ENCODE data around the gene OR2AK2.
"Not testable (repeated sequence)": the region's sequence is repeated elsewhere in the genome, so short reads cannot be mapped to it uniquely, and the experiment has no call there.

OR2AK2 gene

DNA sequence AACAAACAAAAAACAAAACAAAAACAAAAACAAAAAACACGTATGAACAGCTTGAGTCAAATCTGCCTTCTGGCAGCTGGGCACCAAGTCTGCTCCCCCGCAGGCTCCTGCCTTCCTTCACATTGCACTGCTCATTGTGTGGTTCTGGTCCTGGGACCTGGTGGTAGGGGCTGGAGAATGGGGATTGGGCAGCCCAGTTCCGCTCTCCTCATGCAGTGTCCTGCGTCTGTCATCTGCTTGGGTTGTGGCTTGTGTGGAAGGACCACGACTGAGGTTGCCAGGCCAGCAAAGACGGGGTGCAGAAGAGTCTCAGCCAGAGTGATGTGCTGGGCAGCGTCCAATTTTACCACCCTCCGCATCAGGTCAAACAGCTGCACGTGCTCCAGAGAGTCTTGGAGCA is 29.3 kb upstream of the OR2AK2 start:
- H3K9me3 ChIP-seq, result no peaks in the 10 kb centered on the region
- H3K4me3 ChIP-seq (ENCODE audit: low read depth in 1 of 2, low read length in 1 of 2), result no peak overlapping the region
- H3K27ac ChIP-seq, result no peak overlapping the region
- H3K4me1 ChIP-seq (ENCODE audit: control insufficient read depth in 1 of 2, insufficient read depth in 1 of 2, low read depth in 1 of 2, low read length in 1 of 2), result peaks cover 0 to 2% of the 10 kb centered on the region in 2 experiments
- TF ChIP-seq, protein P1, sequence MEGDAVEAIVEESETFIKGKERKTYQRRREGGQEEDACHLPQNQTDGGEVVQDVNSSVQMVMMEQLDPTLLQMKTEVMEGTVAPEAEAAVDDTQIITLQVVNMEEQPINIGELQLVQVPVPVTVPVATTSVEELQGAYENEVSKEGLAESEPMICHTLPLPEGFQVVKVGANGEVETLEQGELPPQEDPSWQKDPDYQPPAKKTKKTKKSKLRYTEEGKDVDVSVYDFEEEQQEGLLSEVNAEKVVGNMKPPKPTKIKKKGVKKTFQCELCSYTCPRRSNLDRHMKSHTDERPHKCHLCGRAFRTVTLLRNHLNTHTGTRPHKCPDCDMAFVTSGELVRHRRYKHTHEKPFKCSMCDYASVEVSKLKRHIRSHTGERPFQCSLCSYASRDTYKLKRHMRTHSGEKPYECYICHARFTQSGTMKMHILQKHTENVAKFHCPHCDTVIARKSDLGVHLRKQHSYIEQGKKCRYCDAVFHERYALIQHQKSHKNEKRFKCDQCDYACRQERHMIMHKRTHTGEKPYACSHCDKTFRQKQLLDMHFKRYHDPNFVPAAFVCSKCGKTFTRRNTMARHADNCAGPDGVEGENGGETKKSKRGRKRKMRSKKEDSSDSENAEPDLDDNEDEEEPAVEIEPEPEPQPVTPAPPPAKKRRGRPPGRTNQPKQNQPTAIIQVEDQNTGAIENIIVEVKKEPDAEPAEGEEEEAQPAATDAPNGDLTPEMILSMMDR (IDR thresholded peaks at IDR 0.05), result no peak
- H3K36me3 ChIP-seq, result no peaks in the 10 kb centered on the region
- no peaks in the 10 kb centered on the region for H3K27me3 ChIP-seq

GRCh38 chr1:247936415-247936814 is 28.6 kb upstream of the OR2AK2 start:
- Histone ChIP-seq H3K4me1 (ENCODE audit: control insufficient read depth in 1 of 2, insufficient read depth in 1 of 2, low read depth in 1 of 2, low read length in 1 of 2) (peaks cover 0 to 2% of the 10 kb centered on the region in 2 experiments), H3K9me3 (no peaks in the 10 kb centered on the region), H3K36me3 (no peaks in the 10 kb centered on the region), H3K4me3 (ENCODE audit: low read depth in 1 of 2, low read length in 1 of 2) (no peak overlapping the region), H3K27me3 (no peaks in the 10 kb centered on the region), H3K27ac (no peak overlapping the region)
- TF ChIP-seq, protein P1 (IDR thresholded peaks at IDR 0.05), result no peak

DNA sequence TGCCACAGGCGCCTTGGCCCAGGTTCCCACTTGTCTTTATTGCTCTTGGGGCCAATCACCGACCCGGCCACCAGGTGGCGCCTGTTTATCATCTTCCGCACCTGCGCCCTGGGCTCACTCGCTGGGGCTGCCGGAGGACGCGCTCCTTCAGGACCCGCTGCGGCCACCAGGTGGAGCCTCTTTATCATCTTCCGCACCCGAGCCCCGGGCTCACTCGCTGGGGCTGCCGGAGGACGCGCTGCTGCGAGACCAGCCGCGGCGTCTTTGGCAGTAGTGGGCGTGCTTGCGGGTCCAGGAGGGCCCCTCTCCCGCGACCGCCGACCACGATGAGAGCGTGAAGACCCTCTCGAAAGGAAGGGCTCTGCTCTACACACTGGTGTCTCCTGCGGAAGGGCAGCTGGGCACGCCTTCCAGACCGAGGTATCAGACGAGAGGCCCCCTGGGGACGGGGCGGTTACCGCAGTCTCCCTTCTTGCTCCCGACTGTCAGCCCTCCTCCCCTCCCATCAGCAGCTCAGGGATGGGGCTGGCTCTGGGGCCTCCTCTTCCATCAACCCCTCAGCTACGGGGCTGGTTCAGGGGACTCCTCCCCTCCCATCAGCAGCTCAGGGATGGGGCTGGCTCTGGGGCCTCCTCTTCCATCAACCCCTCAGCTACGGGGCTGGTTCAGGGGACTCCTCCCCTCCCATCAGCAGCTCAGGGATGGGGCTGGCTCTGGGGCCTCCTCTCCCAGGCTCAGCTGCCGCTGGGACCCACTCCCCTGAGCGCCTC is 27.9 kb upstream of the OR2AK2 start:
- not testable (repeated sequence) for H3K36me3 ChIP-seq, H3K27ac ChIP-seq
- H3K4me3 ChIP-seq (ENCODE audit: low read depth in 1 of 2, low read length in 1 of 2), result peak overlapping the region; percentile 46 to 63

GRCh38 chr1:247942624-247943023 is 22.4 kb upstream of the OR2AK2 start:
- Histone ChIP-seq H3K27me3 (no peaks in the 10 kb centered on the region), H3K4me1 (ENCODE audit: control insufficient read depth in 1 of 2, insufficient read depth in 1 of 2, low read depth in 1 of 2, low read length in 1 of 2) (no peaks in the 10 kb centered on the region), H3K4me3 (ENCODE audit: low read depth in 1 of 2, low read length in 1 of 2) (no peak overlapping the region), H3K9me3 (no peaks in the 10 kb centered on the region), H3K27ac (no peak overlapping the region), H3K36me3 (no peaks in the 10 kb centered on the region)
- TF ChIP-seq, protein P1 (IDR thresholded peaks at IDR 0.05), result no peak

More for the DNA sequence above, 27.9 kb upstream of the OR2AK2 start:
- H3K27me3 ChIP-seq; H3K4me1 ChIP-seq (ENCODE audit: control insufficient read depth in 1 of 2, insufficient read depth in 1 of 2, low read depth in 1 of 2, low read length in 1 of 2); H3K9me3 ChIP-seq: not testable (repeated sequence)
- TF ChIP-seq, protein P1 (IDR thresholded peaks at IDR 0.05), result peak; percentile 90

DNA sequence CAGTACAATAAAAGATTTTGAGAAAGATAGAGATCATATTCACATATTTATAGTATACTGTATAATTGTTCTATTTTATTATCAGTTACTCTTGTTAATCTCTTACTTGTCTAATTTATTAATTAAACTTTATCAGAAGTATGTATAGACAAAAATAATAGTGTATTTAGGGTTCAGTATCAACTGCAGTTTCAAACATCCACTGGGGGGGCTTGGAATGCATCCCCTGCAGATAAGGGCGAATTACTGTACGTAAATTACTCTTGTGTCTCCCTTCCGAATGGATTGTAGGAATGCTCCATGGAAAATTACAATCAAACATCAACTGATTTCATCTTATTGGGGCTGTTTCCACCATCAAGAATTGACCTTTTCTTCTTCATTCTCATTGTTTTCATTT is 16.5 kb upstream of the OR2AK2 start, which contains the start of gene OR2L8:
Gene OR2L8 (plus strand): TSS at position 301 of the 400 bp plus-strand sequence. CDS start 0 bp downstream, at position 301.
- no peaks in the 10 kb centered on the region for H3K9me3 ChIP-seq
- H3K36me3 ChIP-seq, result no peaks in the 10 kb centered on the region
- no peaks in the 10 kb centered on the region for H3K27me3 ChIP-seq
- H3K4me3 ChIP-seq (ENCODE audit: low read depth in 1 of 2, low read length in 1 of 2), result no peak within 1 kb of the TSS
- H3K27ac ChIP-seq, result no peak within 1 kb of the TSS
- TF ChIP-seq, protein P1 (IDR thresholded peaks at IDR 0.05), result no peak
- H3K4me1 ChIP-seq (ENCODE audit: control insufficient read depth in 1 of 2, insufficient read depth in 1 of 2, low read depth in 1 of 2, low read length in 1 of 2), result no peaks in the 10 kb centered on the region
